GM06990 (cell line): ENCODE results near the gene HIGD1A.

Experiments
- DNase-seq: peaks from one replicate; pipeline ENCODE4 v3.0.0-alpha.2; 2011; ENCODE audit not compliant: insufficient read length; ENCODE audit errors: extremely low read depth
- H3K27me3 ChIP-seq: replicated peaks from 2 replicates; pipeline ENCODE4 v1.6.0; 2011; ENCODE audit warnings: low read length; ENCODE audit not compliant: control insufficient read depth, insufficient read depth
- H3K36me3 ChIP-seq: 2 replicates; pipeline ENCODE4 v1.5.1; 2011; ENCODE audit warnings: low read length; ENCODE audit not compliant: control insufficient read depth, insufficient read depth
- H3K4me3 ChIP-seq: replicated peaks from 2 replicates; pipeline ENCODE4 v1.5.1; 2011; ENCODE audit warnings: low read depth, mild to moderate bottlenecking, control low read depth, low read length
- TF ChIP-seq, protein P1 (sequence below): IDR thresholded peaks from 2 replicates; pipeline ENCODE4 v1.5.1; 2011; ENCODE audit warnings: low read length, control low read depth, mild to moderate bottlenecking, inconsistent platforms; ENCODE audit not compliant: insufficient read depth, poor library complexity, severe bottlenecking

Gene HIGD1A

DNA sequence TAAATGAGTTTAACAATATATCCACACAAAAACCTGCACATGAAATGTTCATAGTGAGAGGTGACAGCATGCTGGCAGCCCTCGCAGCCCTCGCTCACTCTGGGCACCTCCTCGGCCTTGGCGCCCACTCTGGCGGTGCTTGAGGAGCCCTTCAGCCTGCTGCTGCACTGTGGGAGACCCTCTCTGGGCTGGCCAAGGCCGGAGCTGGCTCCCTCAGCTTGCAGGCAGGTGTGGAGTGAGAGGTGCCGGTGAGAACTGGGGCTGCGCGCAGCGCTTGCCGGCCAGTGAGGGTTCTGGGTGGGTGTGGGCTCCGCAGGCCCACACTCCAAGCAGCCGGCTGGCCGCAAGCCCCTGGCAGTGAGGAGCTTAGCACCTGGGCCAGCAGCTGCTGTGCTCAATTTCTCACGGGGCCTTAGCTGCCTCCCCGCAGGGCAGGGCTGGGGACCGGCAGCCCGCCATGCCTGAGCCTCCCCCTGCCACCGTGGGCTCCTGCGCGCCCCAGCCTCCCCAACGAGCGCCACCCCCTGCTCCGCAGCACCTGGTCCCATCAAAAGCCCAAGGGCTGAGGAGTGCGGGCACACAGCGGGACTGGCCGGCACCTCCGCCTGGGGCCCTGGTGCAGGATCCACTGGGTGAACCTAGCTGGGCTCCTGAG lies 34.7 kb downstream of the HIGD1A start:
- Histone ChIP-seq H3K4me3 (no peak overlapping the region), H3K27me3 (no peaks in the 10 kb centered on the region), H3K36me3 (no peaks in the 10 kb centered on the region)
- TF ChIP-seq, protein P1, sequence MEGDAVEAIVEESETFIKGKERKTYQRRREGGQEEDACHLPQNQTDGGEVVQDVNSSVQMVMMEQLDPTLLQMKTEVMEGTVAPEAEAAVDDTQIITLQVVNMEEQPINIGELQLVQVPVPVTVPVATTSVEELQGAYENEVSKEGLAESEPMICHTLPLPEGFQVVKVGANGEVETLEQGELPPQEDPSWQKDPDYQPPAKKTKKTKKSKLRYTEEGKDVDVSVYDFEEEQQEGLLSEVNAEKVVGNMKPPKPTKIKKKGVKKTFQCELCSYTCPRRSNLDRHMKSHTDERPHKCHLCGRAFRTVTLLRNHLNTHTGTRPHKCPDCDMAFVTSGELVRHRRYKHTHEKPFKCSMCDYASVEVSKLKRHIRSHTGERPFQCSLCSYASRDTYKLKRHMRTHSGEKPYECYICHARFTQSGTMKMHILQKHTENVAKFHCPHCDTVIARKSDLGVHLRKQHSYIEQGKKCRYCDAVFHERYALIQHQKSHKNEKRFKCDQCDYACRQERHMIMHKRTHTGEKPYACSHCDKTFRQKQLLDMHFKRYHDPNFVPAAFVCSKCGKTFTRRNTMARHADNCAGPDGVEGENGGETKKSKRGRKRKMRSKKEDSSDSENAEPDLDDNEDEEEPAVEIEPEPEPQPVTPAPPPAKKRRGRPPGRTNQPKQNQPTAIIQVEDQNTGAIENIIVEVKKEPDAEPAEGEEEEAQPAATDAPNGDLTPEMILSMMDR, result no peak
- DNase-seq, result no peak

DNA sequence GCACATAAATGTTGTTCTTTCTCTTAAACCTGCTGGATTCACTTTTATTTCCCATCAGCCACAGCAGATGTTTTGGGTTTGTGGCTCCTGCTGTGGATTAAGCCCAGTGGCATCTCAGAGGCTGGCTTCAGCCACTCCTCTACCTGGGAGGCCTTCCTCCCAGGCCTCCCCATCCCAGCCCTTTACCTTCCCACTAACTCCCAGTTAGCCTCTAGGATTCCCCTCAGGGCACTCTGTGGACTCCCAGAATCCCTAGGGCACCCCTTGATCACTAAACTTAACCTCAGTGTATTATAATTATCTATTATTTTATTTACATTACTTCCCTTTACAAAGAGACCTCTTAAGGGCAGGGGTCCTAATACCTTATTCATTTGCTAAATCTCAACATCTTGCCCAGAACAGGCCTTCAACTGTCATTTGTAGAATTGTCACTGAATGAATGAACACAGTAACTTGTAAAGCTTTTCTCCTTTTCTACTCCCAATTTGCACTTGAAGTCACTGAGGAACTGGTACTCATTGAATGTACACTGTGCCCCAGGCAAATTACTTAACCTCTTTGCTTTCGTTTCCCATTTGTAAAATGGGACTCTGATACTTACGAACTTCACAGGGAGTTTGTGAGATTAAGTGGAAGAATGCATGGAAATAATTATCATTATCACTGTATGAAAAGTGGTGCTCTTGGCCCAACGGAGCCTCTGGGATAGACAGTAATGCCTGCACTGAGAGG lies 39.6 kb downstream of the HIGD1A start:
- H3K36me3 ChIP-seq, result no peaks in the 10 kb centered on the region
- no peak overlapping the region for H3K4me3 ChIP-seq
- DNase-seq, result no peak
- TF ChIP-seq, protein P1, result no peak
- H3K27me3 ChIP-seq, result no peaks in the 10 kb centered on the region

DNA sequence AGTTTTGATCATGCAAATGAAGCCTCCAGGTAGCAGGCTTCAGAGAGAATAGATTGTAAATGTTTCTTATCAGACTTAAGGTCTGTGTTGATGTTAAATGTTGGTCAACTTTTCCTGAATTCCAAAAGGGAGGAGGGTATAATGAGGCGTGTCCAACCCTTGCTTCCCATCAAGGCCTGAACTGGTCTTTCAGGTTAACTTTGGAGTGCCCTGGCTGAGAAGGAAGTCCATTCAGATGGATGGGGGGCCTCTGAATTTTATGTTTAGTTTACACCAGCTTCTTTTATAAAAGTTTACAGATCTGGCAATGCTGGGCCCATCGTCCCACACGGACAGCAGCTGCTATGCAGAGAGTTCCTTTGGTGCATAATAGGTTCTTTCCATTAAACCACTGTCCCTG lies 40.2 kb downstream of the HIGD1A start:
- Histone ChIP-seq H3K27me3 (no peaks in the 10 kb centered on the region), H3K36me3 (no peaks in the 10 kb centered on the region), H3K4me3 (no peak overlapping the region)
- DNase-seq, result no peak
- TF ChIP-seq, protein P1, result no peak

DNA sequence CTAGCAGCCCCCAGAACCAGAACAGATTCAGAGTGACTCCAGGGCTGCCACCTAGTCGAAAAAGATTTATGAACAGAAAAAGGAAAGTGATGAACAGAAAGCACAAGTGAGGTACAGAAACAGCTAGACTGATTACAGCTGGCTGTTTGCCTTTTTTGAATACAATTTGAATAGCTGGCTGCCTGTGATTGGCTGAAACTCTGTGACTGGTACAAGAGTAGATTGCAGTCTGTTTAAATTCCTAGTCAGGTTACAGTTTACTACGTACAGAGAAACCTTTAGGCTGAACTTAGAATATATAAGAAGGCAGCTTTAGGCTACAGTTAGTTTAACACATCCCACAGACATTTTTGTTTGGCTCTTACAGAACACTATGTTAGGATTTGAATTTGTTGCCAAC lies 41.3 kb downstream of the HIGD1A start:
- Histone ChIP-seq H3K36me3 (no peaks in the 10 kb centered on the region), H3K4me3 (no peak overlapping the region), H3K27me3 (no peaks in the 10 kb centered on the region)
- TF ChIP-seq, protein P1, result no peak
- no peak for DNase-seq

DNA sequence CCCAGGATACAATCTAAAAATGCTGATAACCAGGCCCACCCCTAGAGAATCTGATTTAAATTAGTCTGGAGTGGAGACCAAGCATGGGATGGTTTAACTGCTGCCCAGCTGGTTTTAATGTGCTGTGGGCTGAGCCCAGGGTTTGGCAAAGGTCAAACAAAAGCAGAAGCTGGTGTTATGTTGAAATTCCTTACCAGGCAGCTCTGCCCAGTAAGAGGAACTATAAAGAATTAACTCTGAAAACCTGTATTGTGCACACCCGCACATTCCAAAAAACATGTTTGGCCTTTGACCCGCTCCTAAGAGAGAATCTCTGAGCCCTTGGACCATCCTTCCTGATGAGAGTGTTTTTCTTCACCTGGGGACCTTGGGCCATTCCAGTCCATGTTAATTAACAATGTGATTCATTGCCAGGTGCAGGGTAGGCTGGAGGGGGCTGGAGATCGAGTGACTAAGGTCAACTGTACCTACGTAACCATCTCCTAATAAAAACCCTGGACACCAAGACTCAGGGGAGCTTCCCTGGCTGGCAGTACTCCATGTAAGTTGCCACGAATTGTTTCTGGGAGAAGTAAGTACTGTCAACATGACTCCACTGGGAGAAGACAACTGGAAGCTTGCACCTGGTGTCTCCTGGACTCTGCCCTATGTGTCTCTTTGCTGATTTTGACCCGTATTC lies 42.1 kb downstream of the HIGD1A start:
- Histone ChIP-seq H3K4me3 (no peak overlapping the region), H3K36me3 (no peaks in the 10 kb centered on the region), H3K27me3 (no peaks in the 10 kb centered on the region)
- no peak for DNase-seq
- TF ChIP-seq, protein P1, result no peak
